Measurements from ENCODE around the gene PRDM16.

PRDM16 gene

GRCh38 chr1:3321559-3322449 is 252.8 kb downstream of the PRDM16 start:
- H3K27me3 Mint-ChIP-seq = peaks cover 32% of the 10 kb centered on the region
- H3K36me3 Mint-ChIP-seq = no peaks in the 10 kb centered on the region
- peaks cover under 1% of the 10 kb centered on the region for H3K4me1 Mint-ChIP-seq
- H3K27ac Mint-ChIP-seq = no peak overlapping the region
- no peak for ATAC-seq
- no peak overlapping the region for H3K4me3 Mint-ChIP-seq
- H3K9me3 Mint-ChIP-seq = peaks cover 1% of the 10 kb centered on the region

DNA sequence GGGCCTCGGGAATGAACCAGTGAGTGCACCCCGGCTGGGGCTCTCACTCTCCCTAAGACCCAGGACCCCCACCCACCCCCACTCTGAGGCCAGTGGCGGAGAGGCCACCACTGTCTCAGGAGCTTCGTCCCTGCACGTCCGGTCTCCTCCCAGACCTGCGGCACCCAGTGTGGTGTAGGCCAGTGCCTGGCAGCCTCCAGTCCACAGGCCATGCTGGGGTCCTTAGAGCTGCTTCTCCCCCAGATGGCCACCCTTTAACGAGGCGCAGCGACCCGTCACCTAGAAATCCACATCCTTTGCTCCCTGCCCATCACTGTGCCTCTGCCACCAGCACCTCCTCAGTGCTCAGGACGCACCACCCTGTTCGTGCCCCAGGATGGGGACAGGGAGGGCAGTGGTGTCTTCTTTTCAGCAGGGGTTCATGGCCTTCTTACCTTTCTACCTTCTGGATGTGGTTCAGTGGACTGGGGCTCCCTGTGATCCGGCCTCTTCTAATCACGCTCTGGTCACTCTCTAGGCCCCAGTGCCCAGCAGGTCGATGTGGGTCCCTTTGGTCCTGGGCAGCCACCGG is 253.5 kb downstream of the PRDM16 start:
- Mint-ChIP-seq H3K36me3 (no peaks in the 10 kb centered on the region), H3K9me3 (no peaks in the 10 kb centered on the region), H3K4me1 (no peaks in the 10 kb centered on the region), H3K27ac (no peak overlapping the region), H3K4me3 (no peak overlapping the region), H3K27me3 (peaks cover 39% of the 10 kb centered on the region)
- ATAC-seq = no peak

DNA sequence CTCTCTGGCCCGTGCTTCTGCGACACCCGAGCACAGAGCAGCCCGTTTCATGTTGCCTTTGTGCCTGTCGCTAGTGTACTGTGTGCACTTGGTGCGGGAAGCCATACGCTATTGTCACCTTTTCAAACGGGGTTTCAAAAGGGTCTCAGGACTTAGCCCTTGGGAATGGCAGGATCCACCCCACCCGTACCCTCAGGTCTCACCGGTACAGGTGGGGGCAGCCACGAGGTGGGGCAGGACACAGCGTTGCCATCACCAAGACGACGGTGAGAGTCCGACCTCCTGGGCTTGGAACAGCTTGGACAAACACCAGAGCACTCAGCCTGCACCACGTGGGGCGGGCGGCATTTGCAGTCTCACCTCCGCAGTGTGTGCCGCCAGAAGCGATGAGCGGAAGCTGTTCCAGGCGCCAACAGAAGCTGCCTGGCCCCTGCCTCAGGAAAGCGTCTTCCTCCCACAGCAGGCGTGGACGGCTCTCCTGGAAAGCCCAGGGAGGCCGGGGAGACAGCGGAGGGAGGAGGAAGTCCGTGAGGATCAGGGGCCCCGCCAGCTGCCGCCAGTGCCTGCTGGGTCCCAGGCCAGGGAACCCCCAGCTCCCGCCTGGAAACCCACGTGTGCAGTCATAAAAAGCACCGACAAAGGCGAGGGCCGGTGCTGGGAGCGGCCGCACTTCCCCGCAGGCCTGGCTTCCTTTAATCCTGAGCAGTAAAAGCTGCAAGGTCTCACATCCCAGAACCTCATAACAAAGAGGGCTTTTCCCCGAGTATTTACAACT is 254.2 kb downstream of the PRDM16 start:
- H3K4me1 Mint-ChIP-seq = no peaks in the 10 kb centered on the region
- H3K27me3 Mint-ChIP-seq = peaks cover 46% of the 10 kb centered on the region
- ATAC-seq = no peak
- H3K9me3 Mint-ChIP-seq = no peaks in the 10 kb centered on the region
- no peak overlapping the region for H3K27ac Mint-ChIP-seq
- no peak overlapping the region for H3K4me3 Mint-ChIP-seq
- no peaks in the 10 kb centered on the region for H3K36me3 Mint-ChIP-seq

- Mint-ChIP-seq H3K4me3 (no peak overlapping the region), H3K27ac (no peak overlapping the region), H3K27me3 (peaks cover 54% of the 10 kb centered on the region), H3K36me3 (no peaks in the 10 kb centered on the region), H3K9me3 (no peaks in the 10 kb centered on the region), H3K4me1 (no peaks in the 10 kb centered on the region)
- no peak for ATAC-seq
These were observed 255.0 kb downstream of the PRDM16 start for GRCh38 chr1:3323796-3324703.

GRCh38 chr1:3324704-3325535 is 255.9 kb downstream of the PRDM16 start:
- ATAC-seq = no peak
- peaks cover 55% of the 10 kb centered on the region for H3K27me3 Mint-ChIP-seq
- H3K4me1 Mint-ChIP-seq = no peaks in the 10 kb centered on the region
- no peak overlapping the region for H3K4me3 Mint-ChIP-seq
- no peaks in the 10 kb centered on the region for H3K36me3 Mint-ChIP-seq
- no peaks in the 10 kb centered on the region for H3K9me3 Mint-ChIP-seq
- H3K27ac Mint-ChIP-seq = no peak overlapping the region

DNA sequence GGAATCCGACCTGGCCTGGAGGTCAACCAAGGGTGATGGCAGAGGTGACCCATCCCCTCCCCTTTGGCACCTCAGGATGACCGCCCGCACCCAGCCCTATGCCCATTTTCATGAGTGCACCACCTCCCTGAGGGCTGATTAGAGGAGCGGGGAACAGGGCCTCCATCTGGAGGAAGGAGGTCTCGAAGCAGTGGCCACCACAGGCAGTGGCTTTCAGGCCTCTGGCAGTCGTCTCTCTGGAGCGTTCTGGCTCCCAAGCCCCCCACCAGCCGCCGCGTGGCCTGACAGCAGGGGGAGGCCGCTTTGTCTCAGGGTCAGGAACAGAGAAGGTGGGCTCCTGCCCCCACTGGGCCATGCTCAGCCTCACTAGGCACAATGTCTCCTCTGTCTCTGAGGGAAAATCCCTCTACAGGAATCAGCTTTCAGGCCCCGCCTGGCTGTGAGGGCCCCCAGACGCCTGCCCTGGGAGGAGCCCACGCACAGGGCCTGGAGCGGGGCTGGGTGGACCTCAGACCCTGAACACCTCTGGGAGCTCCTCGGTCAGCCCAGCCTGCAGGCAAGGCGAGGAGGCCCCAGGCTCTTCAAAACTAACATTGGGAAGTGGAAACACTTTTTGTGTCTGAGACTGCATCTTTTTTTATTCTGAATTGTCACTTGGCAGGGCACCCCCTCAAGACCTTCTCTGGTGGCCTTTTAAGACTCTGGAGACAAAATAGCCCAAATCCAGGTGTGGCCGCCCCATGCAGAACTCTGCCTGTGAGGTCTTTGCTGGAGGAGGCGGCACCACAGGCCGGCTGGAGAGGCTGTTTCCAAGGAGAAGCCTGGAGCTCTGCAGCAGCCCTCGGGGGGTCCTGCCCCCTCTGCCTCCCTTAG is 257.7 kb downstream of the PRDM16 start:
- Mint-ChIP-seq H3K27ac (no peak overlapping the region), H3K36me3 (no peaks in the 10 kb centered on the region), H3K4me3 (no peak overlapping the region), H3K9me3 (no peaks in the 10 kb centered on the region), H3K4me1 (no peaks in the 10 kb centered on the region), H3K27me3 (peaks cover 73% of the 10 kb centered on the region)
- no peak for ATAC-seq

- Mint-ChIP-seq H3K27me3 (peaks cover 78% of the 10 kb centered on the region), H3K27ac (no peak overlapping the region), H3K4me3 (no peak overlapping the region), H3K4me1 (no peaks in the 10 kb centered on the region), H3K36me3 (no peaks in the 10 kb centered on the region), H3K9me3 (no peaks in the 10 kb centered on the region)
- ATAC-seq = no peak
These were observed 258.3 kb downstream of the PRDM16 start for GRCh38 chr1:3327389-3327702.

DNA sequence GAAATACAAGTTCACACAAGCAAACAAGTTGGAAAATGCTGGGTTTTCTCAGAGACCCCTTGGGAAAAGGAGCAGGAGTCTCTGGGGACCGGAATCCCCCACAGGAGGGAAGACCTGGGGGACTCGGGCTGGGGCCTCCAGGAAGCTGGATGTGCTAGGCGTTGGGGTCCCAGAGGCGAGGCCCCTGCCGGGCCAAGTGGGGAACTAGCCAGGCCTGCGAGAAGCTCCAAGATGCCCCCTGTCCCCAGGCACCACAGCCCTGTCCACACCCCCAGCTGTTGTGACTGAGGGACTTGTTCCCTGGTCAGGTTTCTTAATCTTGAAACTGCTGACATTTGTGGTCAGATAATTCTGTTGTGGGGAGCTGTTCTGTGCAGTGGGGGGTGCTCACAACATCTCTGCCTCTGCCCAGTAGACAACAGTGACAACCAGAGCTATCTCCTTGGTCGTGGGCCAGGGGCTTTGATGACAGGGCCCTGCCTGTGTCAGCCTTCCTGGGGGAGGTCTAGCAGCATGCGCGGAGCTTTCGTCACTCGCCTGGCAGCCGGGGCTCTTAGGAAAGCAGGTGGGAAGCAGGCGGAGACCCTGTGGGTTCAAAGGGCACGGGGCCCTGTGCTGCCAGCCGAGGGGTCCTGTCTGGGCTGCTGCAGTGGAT is 259.1 kb downstream of the PRDM16 start:
- no peak for ATAC-seq
- Mint-ChIP-seq H3K4me3 (no peak overlapping the region), H3K36me3 (no peaks in the 10 kb centered on the region), H3K4me1 (no peaks in the 10 kb centered on the region), H3K27me3 (peaks cover 86% of the 10 kb centered on the region), H3K27ac (no peak overlapping the region), H3K9me3 (no peaks in the 10 kb centered on the region)

GRCh38 chr1:3329640-3330281 is 260.8 kb downstream of the PRDM16 start:
- Mint-ChIP-seq H3K27ac (no peak overlapping the region), H3K4me1 (no peaks in the 10 kb centered on the region), H3K9me3 (no peaks in the 10 kb centered on the region), H3K36me3 (no peaks in the 10 kb centered on the region), H3K4me3 (no peak overlapping the region), H3K27me3 (peaks cover 89% of the 10 kb centered on the region)
- ATAC-seq = no peak

GRCh38 chr1:3330771-3331245 is 261.8 kb downstream of the PRDM16 start:
- ATAC-seq = no peak

DNA sequence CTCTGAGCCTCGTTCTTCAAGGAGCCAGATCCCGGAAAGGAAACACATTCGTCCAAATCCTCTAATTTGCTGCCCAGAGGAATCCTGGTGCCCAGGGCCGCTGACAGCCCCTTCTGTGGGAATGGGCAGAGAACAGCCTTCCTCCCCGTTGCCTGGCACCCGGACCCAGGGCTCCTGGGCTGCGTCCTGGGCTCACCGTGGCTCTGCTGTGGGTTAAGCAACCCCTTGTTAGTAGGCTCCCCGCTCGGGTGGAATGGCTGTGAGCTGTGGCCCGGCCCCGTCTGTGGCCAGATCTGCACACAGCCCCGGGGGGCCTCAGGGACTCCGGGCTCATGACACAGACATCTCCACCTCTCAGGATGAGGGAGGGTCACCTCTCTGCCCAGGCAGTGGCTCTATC is 262.6 kb downstream of the PRDM16 start:
- ATAC-seq = no peak
- Mint-ChIP-seq H3K27me3 (peaks cover 73% of the 10 kb centered on the region), H3K4me1 (no peaks in the 10 kb centered on the region), H3K4me3 (no peak overlapping the region), H3K27ac (no peak overlapping the region), H3K9me3 (no peaks in the 10 kb centered on the region), H3K36me3 (no peaks in the 10 kb centered on the region)

More at GRCh38 chr1:3330771-3331245, 261.8 kb downstream of the PRDM16 start:
- no peak overlapping the region for H3K27ac Mint-ChIP-seq
- no peaks in the 10 kb centered on the region for H3K36me3 Mint-ChIP-seq
- H3K4me3 Mint-ChIP-seq = no peak overlapping the region
- no peaks in the 10 kb centered on the region for H3K9me3 Mint-ChIP-seq
- peaks cover 81% of the 10 kb centered on the region for H3K27me3 Mint-ChIP-seq
- no peaks in the 10 kb centered on the region for H3K4me1 Mint-ChIP-seq

- Mint-ChIP-seq H3K27me3 (peaks cover 68% of the 10 kb centered on the region), H3K4me3 (no peak overlapping the region)
These were observed 263.0 kb downstream of the PRDM16 start for GRCh38 chr1:3332043-3332442.

DNA sequence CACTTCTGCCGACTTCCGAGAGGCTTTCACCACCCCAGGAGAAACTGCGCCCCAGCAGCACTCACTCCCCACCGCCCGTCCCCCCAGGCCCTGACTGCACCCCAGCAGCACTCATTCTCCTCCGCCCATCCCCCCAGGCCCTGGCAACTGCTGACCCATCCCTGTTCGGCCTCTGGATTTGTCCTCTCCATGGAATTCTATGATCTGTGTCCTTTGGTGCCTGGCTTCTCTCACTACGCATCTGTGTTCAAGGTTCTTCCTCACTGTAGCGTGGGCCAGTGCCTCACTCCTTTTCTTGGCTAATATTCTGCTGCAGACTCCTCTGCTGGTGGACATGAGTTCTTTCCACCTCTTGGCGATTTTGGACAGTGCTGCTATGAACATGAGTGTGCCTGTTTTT is 263.7 kb downstream of the PRDM16 start:
- no peaks in the 10 kb centered on the region for H3K9me3 Mint-ChIP-seq
- peaks cover 62% of the 10 kb centered on the region for H3K27me3 Mint-ChIP-seq
- H3K4me3 Mint-ChIP-seq = no peak overlapping the region
- no peaks in the 10 kb centered on the region for H3K4me1 Mint-ChIP-seq
- ATAC-seq = no peak
- no peaks in the 10 kb centered on the region for H3K36me3 Mint-ChIP-seq
- H3K27ac Mint-ChIP-seq = no peak overlapping the region

More at GRCh38 chr1:3332043-3332442, 263.0 kb downstream of the PRDM16 start:
- Mint-ChIP-seq H3K27ac (no peak overlapping the region), H3K9me3 (no peaks in the 10 kb centered on the region), H3K4me1 (no peaks in the 10 kb centered on the region), H3K36me3 (no peaks in the 10 kb centered on the region)
- ATAC-seq = no peak

All from stimulated activated memory B cell treated with anti-CD40 and anti-IgM and Interleukin-4, amounts not matched to agents 10 μg/mL and 1 μg/mL and 100 μg/mL, for 72 hours (primary cell).